HEK293 (cell line): Measurements from ENCODE around the gene PORCN.
A peak's percentile ranks its signal among the peaks of the same experiment; 100 is the strongest.

Source experiments
- CTCF ChIA-PET: fragments of 350-600 bp; formaldehyde crosslinking; extraction: SDS; loops from one replicate; lab custom pipeline; 2021; ENCODE audit warnings: antibody characterized with exemption; lab: Yijun Ruan, JAX
- POLR2A ChIA-PET: fragments of 300-600 bp; formaldehyde crosslinking; extraction: SDS; loops from one replicate; lab custom pipeline; 2020; ENCODE audit warnings: antibody characterized with exemption, inconsistent platforms; lab: Yijun Ruan, JAX
- H3K27ac ChIP-seq: fragments of 200-500 bp; sonication (Bioruptor generic); 2 replicates; pipeline ENCODE4 v1.5.1; 2014; ENCODE audit warnings: low read depth, low read length, control low read depth, inconsistent platforms; ENCODE audit errors: extremely low read depth
- H3K36me3 ChIP-seq, 2 experiments: fragments of 200-500 bp in 1 of 2; sonication (Bioruptor generic) in 1 of 2; 1 replicate in 1 of 2; 2 replicates in 1 of 2; pipeline ENCODE4 v1.5.1; 2014 to 2017; ENCODE audit warnings: inconsistent platforms in 2 of 2, low read length in 2 of 2; ENCODE audit not compliant: control insufficient read depth in 2 of 2, insufficient read depth in 1 of 2
- H3K4me1 ChIP-seq: fragments of 200-500 bp; sonication (Bioruptor generic); 2 replicates; pipeline ENCODE4 v1.5.1; 2014; ENCODE audit warnings: mild to moderate bottlenecking, low read length, inconsistent platforms; ENCODE audit not compliant: control insufficient read depth, insufficient read depth
- H3K4me3 ChIP-seq: 2 replicates; pipeline ENCODE4 v1.5.1; 2011; ENCODE audit warnings: low read depth, mild to moderate bottlenecking, control low read depth, low read length, moderate library complexity
- H3K9me3 ChIP-seq: fragments of 200-500 bp; sonication (Bioruptor generic); 2 replicates; pipeline ENCODE4 v1.5.1; 2014; ENCODE audit warnings: low read depth, low read length, inconsistent platforms; ENCODE audit not compliant: control insufficient read depth, insufficient read depth
- EGR2 ChIP-seq: fragments of 450-650 bp; formaldehyde crosslinking; IDR thresholded peaks from 2 replicates; pipeline ENCODE4 v1.5.1; 2016; ENCODE audit warnings: low read depth, missing biosample characterization, missing genetic modification characterization
- GFI1B ChIP-seq: fragments of 450-650 bp; formaldehyde crosslinking; IDR thresholded peaks from 2 replicates; pipeline ENCODE4 v1.5.1; 2016; ENCODE audit warnings: missing biosample characterization, missing genetic modification characterization
- MEIS1 ChIP-seq: sonication (generic); formaldehyde crosslinking; IDR thresholded peaks from 2 replicates; pipeline ENCODE4 v1.8.1; 2022; ENCODE audit warnings: missing genetic modification reagents, mild to moderate bottlenecking, borderline replicate concordance
- OSR2 ChIP-seq: fragments of 450-650 bp; formaldehyde crosslinking; IDR thresholded peaks from 2 replicates; pipeline ENCODE4 v1.5.1; 2016; ENCODE audit warnings: missing biosample characterization, missing genetic modification characterization
- SP7 ChIP-seq: fragments of 450-650 bp; formaldehyde crosslinking; IDR thresholded peaks from 2 replicates; pipeline ENCODE4 v1.5.1; 2016; ENCODE audit warnings: missing biosample characterization, missing genetic modification characterization
- ZBTB1 ChIP-seq: fragments of 450-650 bp; formaldehyde crosslinking; IDR thresholded peaks from 2 replicates; pipeline ENCODE4 v1.5.1; 2016; ENCODE audit warnings: missing biosample characterization, missing genetic modification characterization
- ZBTB6 ChIP-seq: fragments of 450-650 bp; formaldehyde crosslinking; IDR thresholded peaks from 2 replicates; pipeline ENCODE4 v1.5.1; 2017; ENCODE audit warnings: missing biosample characterization, missing genetic modification characterization
- ZBTB7A ChIP-seq: fragments of 450-650 bp; formaldehyde crosslinking; IDR thresholded peaks from 2 replicates; pipeline ENCODE4 v1.5.1; 2016; ENCODE audit warnings: low read depth, missing biosample characterization, missing genetic modification characterization
- ZFP37 ChIP-seq: fragments of 450-650 bp; formaldehyde crosslinking; IDR thresholded peaks from 2 replicates; pipeline ENCODE4 v1.5.1; 2016; ENCODE audit warnings: missing biosample characterization, missing genetic modification characterization
- ZFP69B ChIP-seq: fragments of 450-650 bp; formaldehyde crosslinking; IDR thresholded peaks from 2 replicates; pipeline ENCODE4 v1.5.1; 2016; ENCODE audit warnings: missing biosample characterization, missing genetic modification characterization
- ZNF133 ChIP-seq: fragments of 450-650 bp; formaldehyde crosslinking; IDR thresholded peaks from 2 replicates; pipeline ENCODE4 v1.5.1; 2016; ENCODE audit warnings: missing biosample characterization, missing genetic modification characterization
- ZNF169 ChIP-seq: fragments of 450-650 bp; formaldehyde crosslinking; IDR thresholded peaks from 2 replicates; pipeline ENCODE4 v1.5.1; 2016; ENCODE audit warnings: missing biosample characterization, missing genetic modification characterization
- ZNF362 ChIP-seq: fragments of 450-650 bp; formaldehyde crosslinking; IDR thresholded peaks from 2 replicates; pipeline ENCODE4 v1.5.1; 2016; ENCODE audit warnings: missing biosample characterization, missing genetic modification characterization
- ZNF473 ChIP-seq: fragments of 450-650 bp; formaldehyde crosslinking; IDR thresholded peaks from 2 replicates; pipeline ENCODE4 v1.5.1; 2017; ENCODE audit warnings: missing biosample characterization, missing genetic modification characterization
- ZNF555 ChIP-seq: fragments of 450-650 bp; formaldehyde crosslinking; conservative IDR thresholded peaks from 2 replicates; pipeline ENCODE4 v1.5.1; 2017; ENCODE audit warnings: missing biosample characterization, mild to moderate bottlenecking, missing genetic modification characterization, inconsistent platforms
- ZNF626 ChIP-seq: fragments of 450-650 bp; sonication (Bioruptor Pico); formaldehyde crosslinking; IDR thresholded peaks from 2 replicates; pipeline ENCODE4 v1.5.1; 2018; ENCODE audit warnings: missing biosample characterization, missing genetic modification characterization, inconsistent platforms
- ZNF664 ChIP-seq: fragments of 450-650 bp; formaldehyde crosslinking; IDR thresholded peaks from 2 replicates; pipeline ENCODE4 v1.5.1; 2016; ENCODE audit warnings: missing biosample characterization, missing genetic modification characterization
- ZNF707 ChIP-seq: fragments of 450-650 bp; formaldehyde crosslinking; IDR thresholded peaks from 2 replicates; pipeline ENCODE4 v1.5.1; 2016; ENCODE audit warnings: missing biosample characterization, missing genetic modification characterization
- ZNF830 ChIP-seq: fragments of 450-650 bp; IDR thresholded peaks from 2 replicates; pipeline ENCODE4 v1.5.0; 2018; ENCODE audit warnings: missing biosample characterization, missing genetic modification characterization, low read depth, mild to moderate bottlenecking, moderate library complexity
- ZXDB ChIP-seq: fragments of 450-650 bp; formaldehyde crosslinking; IDR thresholded peaks from 2 replicates; pipeline ENCODE4 v1.5.1; 2016; ENCODE audit warnings: missing biosample characterization, missing genetic modification characterization
- TF ChIP-seq, protein P1 (sequence below): fragments of 450-650 bp; formaldehyde crosslinking; IDR thresholded peaks from 2 replicates; pipeline ENCODE4 v1.5.1; 2016; ENCODE audit warnings: missing biosample characterization, missing genetic modification characterization
- TF ChIP-seq, protein P2 (sequence below): fragments of 450-650 bp; formaldehyde crosslinking; IDR thresholded peaks from 2 replicates; pipeline ENCODE4 v1.5.1; 2016; ENCODE audit warnings: missing biosample characterization, missing genetic modification characterization
- TF ChIP-seq, protein P3 (sequence below): fragments of 450-650 bp; formaldehyde crosslinking; IDR thresholded peaks from 2 replicates; pipeline ENCODE4 v1.5.1; 2016; ENCODE audit warnings: missing biosample characterization, missing genetic modification characterization, low read depth

Gene PORCN

DNA sequence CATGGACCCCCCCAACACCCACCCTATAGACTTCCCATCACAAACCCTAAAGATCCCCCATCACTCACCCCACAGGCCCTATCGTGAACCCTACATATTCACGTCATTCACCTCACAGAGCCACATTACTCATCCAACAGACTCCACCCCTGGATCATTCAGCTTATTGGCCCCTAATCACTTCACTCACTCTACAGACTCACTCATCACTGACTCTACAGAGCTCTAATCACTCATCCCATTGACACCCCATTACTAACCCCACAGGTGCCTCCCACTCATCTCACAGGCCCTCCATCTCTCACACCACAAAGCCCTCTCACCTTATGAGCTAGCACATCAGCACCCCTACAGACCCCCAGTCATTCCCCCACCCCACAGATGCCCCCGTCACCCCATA lies 24.4 kb downstream of the PORCN start:
- H3K4me1 ChIP-seq = no peaks in the 10 kb centered on the region
- no peak overlapping the region for H3K4me3 ChIP-seq
- H3K9me3 ChIP-seq = no peaks in the 10 kb centered on the region
- H3K27ac ChIP-seq = no peak overlapping the region
- peaks cover 6 to 10% of the 10 kb centered on the region in 2 experiments; a peak in 2 of 3 replicates for H3K36me3 ChIP-seq
- ChIA-PET CTCF (no interaction called here), POLR2A (interaction anchor here (1.5 kb wide), 1 partner anchor 42 kb away, joined by 3 read pairs; no protein-coding TSS in a partner anchor)
- TF ChIP-seq ZNF626 (tag by site-specific recombination) (no peak), MEIS1 (CRISPR knock-in tag) (no peak), ZNF664 (tag by site-specific recombination) (no peak), ZNF473 (tag by site-specific recombination) (no peak), ZXDB (tag by site-specific recombination) (no peak), GFI1B (tag by site-specific recombination) (no peak), ZBTB7A (tag by site-specific recombination) (no peak), OSR2 (no peak), ZNF707 (tag by site-specific recombination) (no peak)
- TF ChIP-seq, protein P1, sequence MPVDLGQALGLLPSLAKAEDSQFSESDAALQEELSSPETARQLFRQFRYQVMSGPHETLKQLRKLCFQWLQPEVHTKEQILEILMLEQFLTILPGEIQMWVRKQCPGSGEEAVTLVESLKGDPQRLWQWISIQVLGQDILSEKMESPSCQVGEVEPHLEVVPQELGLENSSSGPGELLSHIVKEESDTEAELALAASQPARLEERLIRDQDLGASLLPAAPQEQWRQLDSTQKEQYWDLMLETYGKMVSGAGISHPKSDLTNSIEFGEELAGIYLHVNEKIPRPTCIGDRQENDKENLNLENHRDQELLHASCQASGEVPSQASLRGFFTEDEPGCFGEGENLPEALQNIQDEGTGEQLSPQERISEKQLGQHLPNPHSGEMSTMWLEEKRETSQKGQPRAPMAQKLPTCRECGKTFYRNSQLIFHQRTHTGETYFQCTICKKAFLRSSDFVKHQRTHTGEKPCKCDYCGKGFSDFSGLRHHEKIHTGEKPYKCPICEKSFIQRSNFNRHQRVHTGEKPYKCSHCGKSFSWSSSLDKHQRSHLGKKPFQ (tag by site-specific recombination) = no peak

DNA sequence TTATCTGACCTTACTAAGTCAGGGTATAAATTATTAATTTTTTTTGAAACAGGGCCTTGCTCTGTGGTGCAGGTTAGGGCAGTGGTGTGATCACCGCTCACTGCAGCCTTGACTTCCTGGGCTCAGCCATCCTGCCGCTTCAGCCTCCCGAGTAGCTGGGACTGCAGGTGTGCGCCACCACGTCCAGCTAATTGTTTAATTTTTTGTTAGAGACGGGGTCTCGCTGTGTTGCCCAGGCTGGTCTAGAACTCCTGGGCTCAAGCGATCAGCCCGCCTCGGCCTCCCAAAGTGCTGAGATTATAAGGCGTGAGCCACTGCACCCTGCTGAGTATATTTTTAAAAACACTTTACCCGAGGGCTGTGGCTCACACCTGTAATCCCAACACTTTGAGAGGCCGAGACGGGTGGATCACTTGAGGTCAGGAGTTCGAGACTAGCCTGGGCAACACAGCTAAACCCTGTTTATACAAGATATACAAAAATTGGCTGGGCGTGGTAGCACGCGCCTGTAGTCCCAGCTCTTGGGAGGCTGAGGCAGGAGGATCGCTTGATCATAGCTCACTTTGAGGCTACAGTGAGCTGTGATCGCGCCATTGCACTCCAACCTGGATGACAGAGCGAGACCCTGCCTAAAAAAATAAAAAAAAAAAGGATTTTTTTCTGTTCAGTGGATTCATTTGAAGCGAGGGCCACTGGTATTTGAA lies 30.0 kb downstream of the PORCN start:
- TF ChIP-seq ZBTB1 (tag by site-specific recombination) = no peak
- TF ChIP-seq ZNF362 (tag by site-specific recombination) = peak; percentile 90
- TF ChIP-seq, protein P2, sequence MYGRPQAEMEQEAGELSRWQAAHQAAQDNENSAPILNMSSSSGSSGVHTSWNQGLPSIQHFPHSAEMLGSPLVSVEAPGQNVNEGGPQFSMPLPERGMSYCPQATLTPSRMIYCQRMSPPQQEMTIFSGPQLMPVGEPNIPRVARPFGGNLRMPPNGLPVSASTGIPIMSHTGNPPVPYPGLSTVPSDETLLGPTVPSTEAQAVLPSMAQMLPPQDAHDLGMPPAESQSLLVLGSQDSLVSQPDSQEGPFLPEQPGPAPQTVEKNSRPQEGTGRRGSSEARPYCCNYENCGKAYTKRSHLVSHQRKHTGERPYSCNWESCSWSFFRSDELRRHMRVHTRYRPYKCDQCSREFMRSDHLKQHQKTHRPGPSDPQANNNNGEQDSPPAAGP (tag by site-specific recombination) = 0 out of 2 replicates have a peak, but pooled peaks have one; percentile 30
- TF ChIP-seq ZNF169 (tag by site-specific recombination) = no peak
- CTCF ChIA-PET = interaction anchor here (0.6 to 0.7 kb wide), 4 partner anchors 92 to 1322 kb away, joined by 3 to 4 read pairs (median 3); no protein-coding TSS in a partner anchor
- no peaks in the 10 kb centered on the region for H3K4me1 ChIP-seq
- POLR2A ChIA-PET = interaction anchor here (0.7 to 2.6 kb wide), 10 partner anchors 9 to 199 kb away, joined by 3 to 16 read pairs (median 4); partner anchors contain the start of genes EBP and RBM3
- H3K4me3 ChIP-seq = no peak overlapping the region; the same call in 1 of the 2 replicates
- no peaks in the 10 kb centered on the region for H3K9me3 ChIP-seq
- H3K27ac ChIP-seq = peak overlapping the region; percentile 34
- H3K36me3 ChIP-seq = peaks cover 11 to 14% of the 10 kb centered on the region in 2 experiments; a peak in 2 of 3 replicates

DNA sequence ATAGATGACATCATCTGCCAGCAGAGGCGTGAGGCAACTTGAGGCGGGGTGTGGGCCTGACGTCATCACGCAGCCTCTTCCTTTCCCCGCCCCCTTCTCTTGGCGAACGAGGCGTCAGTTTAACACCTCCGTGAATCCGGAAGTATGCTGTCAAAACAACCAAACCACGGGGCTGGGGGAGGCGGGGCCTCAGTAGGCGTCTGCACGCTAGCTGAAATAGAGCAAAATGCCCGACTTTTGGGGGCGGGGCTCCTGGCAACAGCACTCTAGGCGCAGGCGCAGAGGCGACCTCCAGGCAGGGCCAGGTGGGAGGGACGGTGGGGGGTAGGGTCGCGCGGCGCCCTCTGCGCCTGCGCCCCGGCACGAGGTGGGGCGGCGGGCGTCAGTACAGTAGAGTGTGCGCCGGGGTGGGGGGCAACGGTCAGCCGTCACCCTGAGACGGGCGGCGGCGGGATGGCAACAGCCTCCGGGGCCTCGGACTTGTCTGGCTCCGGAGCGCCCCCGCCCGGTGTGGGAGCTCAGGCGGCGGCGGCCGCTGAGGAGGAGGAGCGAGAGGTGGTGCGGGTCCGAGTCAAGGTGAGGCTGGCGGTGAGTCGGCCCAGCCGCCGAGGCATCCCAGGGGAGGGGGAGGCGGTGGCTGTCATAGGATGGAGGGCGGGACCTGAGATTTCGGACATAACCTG lies 30.7 kb downstream of the PORCN start, which contains the start of gene TBC1D25:
Gene TBC1D25 (plus strand): TSS at position 370 of the 683 bp plus-strand sequence. CDS start 84 bp downstream, at position 454.
- peak within 1 kb of the TSS; percentile 74 for H3K27ac ChIP-seq
- peak within 1 kb of the TSS; percentile 68 for H3K4me3 ChIP-seq
- H3K4me1 ChIP-seq = no peaks in the 10 kb centered on the region
- H3K36me3 ChIP-seq = peaks cover 12 to 18% of the 10 kb centered on the region in 2 experiments; a peak in 2 of 3 replicates
- ChIA-PET CTCF (interaction anchor here (0.5 to 0.9 kb wide), 7 partner anchors 12 to 1351 kb away, joined by 3 to 4 read pairs (median 3); no protein-coding TSS in a partner anchor), POLR2A (interaction anchor here (0.7 to 2.6 kb wide), 10 partner anchors 10 to 198 kb away, joined by 3 to 16 read pairs (median 4); partner anchors contain the start of genes EBP and RBM3)
- no peaks in the 10 kb centered on the region for H3K9me3 ChIP-seq
- TF ChIP-seq EGR2 = peak; percentile 71
- TF ChIP-seq ZNF830 (tag by site-specific recombination) = no peak
- no peak for TF ChIP-seq ZFP69B (tag by site-specific recombination)
- TF ChIP-seq ZBTB6 (tag by site-specific recombination) = no peak
- TF ChIP-seq SP7 (tag by site-specific recombination) = peak; percentile 30
- 0 out of 2 replicates have a peak, but pooled peaks have one; percentile 10 for TF ChIP-seq OSR2
- TF ChIP-seq ZNF555 (tag by site-specific recombination) = no peak
- no peak for TF ChIP-seq ZNF133 (tag by site-specific recombination)
- TF ChIP-seq ZFP37 (tag by site-specific recombination) = no peak
- TF ChIP-seq, protein P3, sequence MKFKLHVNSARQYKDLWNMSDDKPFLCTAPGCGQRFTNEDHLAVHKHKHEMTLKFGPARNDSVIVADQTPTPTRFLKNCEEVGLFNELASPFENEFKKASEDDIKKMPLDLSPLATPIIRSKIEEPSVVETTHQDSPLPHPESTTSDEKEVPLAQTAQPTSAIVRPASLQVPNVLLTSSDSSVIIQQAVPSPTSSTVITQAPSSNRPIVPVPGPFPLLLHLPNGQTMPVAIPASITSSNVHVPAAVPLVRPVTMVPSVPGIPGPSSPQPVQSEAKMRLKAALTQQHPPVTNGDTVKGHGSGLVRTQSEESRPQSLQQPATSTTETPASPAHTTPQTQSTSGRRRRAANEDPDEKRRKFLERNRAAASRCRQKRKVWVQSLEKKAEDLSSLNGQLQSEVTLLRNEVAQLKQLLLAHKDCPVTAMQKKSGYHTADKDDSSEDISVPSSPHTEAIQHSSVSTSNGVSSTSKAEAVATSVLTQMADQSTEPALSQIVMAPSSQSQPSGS (tag by site-specific recombination) = peak; percentile 100
